K562 (cell line): ENCODE measurements around the gene SEC11A. TPM values are rescaled to one million over a fixed set of nuclear protein-coding genes. Genes with fewer than 3 reads are reported as not detected.

Experiments used
- BACH1 ChIP-seq: fragments of 200-800 bp; sonication (Bioruptor generic); IDR thresholded peaks from 2 replicates; pipeline ENCODE4 v1.6.1; 2016; ENCODE audit warnings: missing genetic modification characterization, missing compliant biosample characterization
- BCOR ChIP-seq: fragments of 450-650 bp; IDR thresholded peaks from 2 replicates; pipeline ENCODE4 v1.6.1; 2016
- BHLHE40 ChIP-seq: IDR thresholded peaks from 2 replicates; pipeline ENCODE4 v1.6.1; 2011; ENCODE audit warnings: low read length, improper control_type of control experiment
- CHD2 ChIP-seq: IDR thresholded peaks from 2 replicates; pipeline ENCODE4 v1.6.1; 2011; ENCODE audit warnings: low read depth, low read length
- FOXA1 ChIP-seq: fragments of 450-650 bp; IDR thresholded peaks from 2 replicates; pipeline ENCODE4 v1.6.1; 2016; ENCODE audit warnings: mild to moderate bottlenecking, borderline replicate concordance
- HDAC6 ChIP-seq: IDR thresholded peaks from 2 replicates; pipeline ENCODE4 v1.6.1; 2012; ENCODE audit warnings: low read depth, mild to moderate bottlenecking, control low read depth, inconsistent platforms, low read length, moderate library complexity
- HMGXB4 ChIP-seq: sonication (generic); formaldehyde crosslinking; IDR thresholded peaks from 2 replicates; pipeline ENCODE4 v1.8.1; 2023; ENCODE audit warnings: mild to moderate bottlenecking, missing genetic modification reagents
- LCOR ChIP-seq: sonication (generic); formaldehyde crosslinking; IDR thresholded peaks from 2 replicates; pipeline ENCODE4 v1.8.0; 2022; ENCODE audit warnings: mild to moderate bottlenecking, missing genetic modification reagents
- MTF1 ChIP-seq: fragments of 250-450 bp; sonication (Bioruptor Pico); IDR thresholded peaks from 2 replicates; pipeline ENCODE4 v1.9.0; 2021; ENCODE audit warnings: moderate library complexity, mild to moderate bottlenecking, inconsistent platforms, borderline replicate concordance
- PBX2 ChIP-seq, 2 experiments: IDR thresholded peaks in 1 of 2; conservative IDR thresholded peaks in 1 of 2; 2 replicates each; pipeline ENCODE4 v1.6.1; 2016; ENCODE audit warnings: low read depth in 2 of 2, mild to moderate bottlenecking in 1 of 2, missing compliant biosample characterization in 1 of 2, missing genetic modification characterization in 1 of 2, moderate library complexity in 1 of 2
- PTBP1 ChIP-seq: fragments of 200-400 bp; formaldehyde crosslinking; IDR thresholded peaks from 2 replicates; pipeline ENCODE4 v1.6.1; 2017; ENCODE audit warnings: low read depth, low read length
- RBBP5 ChIP-seq: fragments of 200-600 bp; sonication (generic); IDR thresholded peaks from 2 replicates; pipeline ENCODE4 v1.6.1; 2012; ENCODE audit warnings: borderline replicate concordance, mild to moderate bottlenecking, low read length, control low read depth, inconsistent platforms; ENCODE audit not compliant: insufficient read depth, poor library complexity, severe bottlenecking
- RBFOX2 ChIP-seq: fragments of 200-400 bp; formaldehyde crosslinking; IDR thresholded peaks from 2 replicates; pipeline ENCODE4 v1.6.1; 2017; ENCODE audit warnings: low read depth, mild to moderate bottlenecking, low read length, moderate library complexity
- RBM25 ChIP-seq: fragments of 200-400 bp; formaldehyde crosslinking; IDR thresholded peaks from 2 replicates; pipeline ENCODE4 v1.6.1; 2018; ENCODE audit warnings: low read length, low read depth, moderate library complexity; ENCODE audit not compliant: severe bottlenecking
- SIN3A ChIP-seq, 2 experiments: fragments of 150-350 bp in 1 of 2; IDR thresholded peaks; 2 replicates each; pipeline ENCODE4 v1.6.1; 2011 to 2016; ENCODE audit warnings: borderline replicate concordance in 2 of 2, low read depth in 2 of 2, low read length in 2 of 2, mild to moderate bottlenecking in 2 of 2, moderate library complexity in 2 of 2; ENCODE audit not compliant: control insufficient read depth in 1 of 2
- SRSF7 ChIP-seq: fragments of 200-400 bp; formaldehyde crosslinking; optimal IDR thresholded peaks from 2 replicates; pipeline ENCODE3; 2017; ENCODE audit warnings: mild to moderate bottlenecking, low read depth, low read length
- YBX1 ChIP-seq: fragments of 450-650 bp; IDR thresholded peaks from 2 replicates; pipeline ENCODE4 v1.7.1; 2016; ENCODE audit warnings: mild to moderate bottlenecking
- ZMIZ1 ChIP-seq, 2 experiments: fragments of 150-350 bp in 1 of 2; IDR thresholded peaks; 2 replicates each; pipeline ENCODE4 v1.6.1; 2012 to 2016; ENCODE audit warnings: low read depth in 2 of 2, low read length in 2 of 2, mild to moderate bottlenecking in 1 of 2, moderate library complexity in 1 of 2
- ZNF316 ChIP-seq: fragments of 450-650 bp; IDR thresholded peaks from 2 replicates; pipeline ENCODE4 v1.6.1; 2016
- ZNF384 ChIP-seq: IDR thresholded peaks from 2 replicates; pipeline ENCODE4 v1.6.1; 2012; ENCODE audit warnings: low read depth, low read length, improper control_type of control experiment
- polyA plus RNA-seq, 8 experiments: library from polyadenylated mRNA; depleted of rRNA in 4 of 8; stranded (reverse) in 5 of 8; unstranded in 3 of 8; fragments of >200 nt; fragmentation: Nextera tagmentation in 2 of 8; fragmentation: Illumina TruSeq in 1 of 8; extraction: Ambion mirVana in 2 of 8; extraction: Trizol in 1 of 8; gene quantifications; 2 replicates each; pipeline versions ENCODE4 v1.2.1 to v1.2.3, GENCODE V29; 2011 to 2014; ENCODE audit warnings: inconsistent platforms in 1 of 8, missing spikeins in 1 of 8
- total RNA-seq, 7 experiments: library from RNA; depleted of rRNA in 6 of 7; stranded (reverse); fragments of >200 nt in 6 of 7; fragmentation: Illumina TruSeq in 2 of 7; extraction: Trizol in 2 of 7; gene quantifications; 2 replicates each; pipeline versions ENCODE4 v1.2.1 to v1.2.3, GENCODE V29; 2011 to 2021; ENCODE audit warnings: low replicate concordance in 1 of 7

Gene SEC11A
- total and polyA plus RNA-seq, 9 of the 15 experiments (the other 6 are each of a cell fraction or from before 2014, with no cell fraction given): 175 to 310 (median 229) TPM

GRCh38 chr15:84747416-84748273 lies 31.7 kb upstream of the SEC11A start (continued):
- TF ChIP-seq PBX2 (CRISPR knock-in tag; IDR thresholded peaks at IDR 0.05; ENCODE audit: low read depth) (no peak), PBX2 (tag; conservative IDR thresholded peaks at IDR 0.05; ENCODE audit: low read depth) (no peak), MTF1 (CRISPR knock-in tag) (no peak), BACH1 (tag) (no peak), ZNF384 (no peak), HDAC6 (no peak), RBFOX2 (peak; percentile 82), PTBP1 (no peak), FOXA1 (no peak), SIN3A (IDR thresholded peaks at IDR 0.05; ENCODE audit: borderline replicate concordance in 2 of 2, control insufficient read depth in 1 of 2, low read depth in 2 of 2, low read length in 2 of 2) (0 out of 4 replicates have a peak, but pooled peaks have one; percentile 16 to 23), RBBP5 (no peak), LCOR (CRISPR knock-in tag) (no peak), CHD2 (no peak), ZNF316 (peak; percentile 63), BHLHE40 (no peak), SRSF7 (no peak), HMGXB4 (CRISPR knock-in tag) (peak; percentile 75; the same call in 1 of the 2 replicates), BCOR (peak; percentile 62), ZMIZ1 (IDR thresholded peaks at IDR 0.05; ENCODE audit: low read depth in 2 of 2, low read length in 2 of 2) (no peak), RBM25 (no peak), YBX1 (no peak)
